HG03558 (cell line): Measurements from ENCODE around the gene COL12A1.

Experiments used
- ATAC-seq: cut with Tn5 transposase; IDR thresholded peaks from one replicate; pipeline ENCODE4 v1.9.1; 2021; ENCODE audit warnings: moderate number of reproducible peaks; ENCODE audit not compliant: unreplicated experiment; ENCODE audit errors: extremely low read depth

The COL12A1 gene

GRCh38 chr6:75205776-75206575 lies at the start of gene COL12A1:
TSS of gene COL12A1 (minus strand) at chr6:75206053. CDS start at chr6:75202792, 3,261 bp downstream.
- no peak for ATAC-seq

GRCh38 chr6:75250552-75250951 lies 44.7 kb upstream of the COL12A1 start:
- no peak for ATAC-seq

GRCh38 chr6:75249837-75250236 lies 44.0 kb upstream of the COL12A1 start:
- ATAC-seq, result no peak

GRCh38 chr6:75246386-75246785 lies 40.5 kb upstream of the COL12A1 start:
- no peak for ATAC-seq

GRCh38 chr6:75244063-75244584 lies 38.3 kb upstream of the COL12A1 start:
- ATAC-seq, result peak; percentile 1

- ATAC-seq, result peak; percentile 94
These were observed 37.6 kb upstream of the COL12A1 start, which contains the start of gene COX7A2 for GRCh38 chr6:75243333-75244062. TSS of gene COX7A2 (minus strand) at chr6:75243801. CDS start at chr6:75243734, 67 bp downstream.

GRCh38 chr6:75236630-75237029 lies 30.8 kb upstream of the COL12A1 start:
- ATAC-seq, result no peak

- ATAC-seq, result no peak
These were observed 29.4 kb upstream of the COL12A1 start for GRCh38 chr6:75235271-75235670.

GRCh38 chr6:75234126-75234865 lies 28.4 kb upstream of the COL12A1 start:
- no peak for ATAC-seq

- ATAC-seq, result no peak
These were observed 27.3 kb upstream of the COL12A1 start for GRCh38 chr6:75233092-75233615.

GRCh38 chr6:75230484-75231325 lies 24.9 kb upstream of the COL12A1 start:
- no peak for ATAC-seq

GRCh38 chr6:75224303-75224926 lies 18.6 kb upstream of the COL12A1 start:
- no peak for ATAC-seq

- no peak for ATAC-seq
These were observed 17.6 kb upstream of the COL12A1 start for GRCh38 chr6:75223428-75223827.

GRCh38 chr6:75222261-75222660 lies 16.4 kb upstream of the COL12A1 start:
- ATAC-seq, result no peak

- no peak for ATAC-seq
These were observed 15.3 kb upstream of the COL12A1 start for GRCh38 chr6:75221116-75221515.

GRCh38 chr6:75220357-75220756 lies 14.5 kb upstream of the COL12A1 start:
- no peak for ATAC-seq

- ATAC-seq, result no peak
These were observed 13.4 kb upstream of the COL12A1 start for GRCh38 chr6:75219263-75219662.

GRCh38 chr6:75217193-75217592 lies 11.3 kb upstream of the COL12A1 start:
- no peak for ATAC-seq

GRCh38 chr6:75215291-75215690 lies 9.4 kb upstream of the COL12A1 start:
- no peak for ATAC-seq
